Stomach (tissue), 4 donors: ENCODE results near the gene ERVFRD-1.

Experiments used
- CTCF ChIP-seq, 7 experiments: fragments of 450-650 bp in 4 of 7; fragments of 200-600 bp in 3 of 7; sonication (generic) in 3 of 7; IDR thresholded peaks; one replicate each; pipeline ENCODE4 v1.5.1; 2016 to 2019; ENCODE audit warnings: antibody characterized with exemption in 7 of 7, control low read depth in 2 of 7, mild to moderate bottlenecking in 1 of 7
- POLR2AphosphoS5 ChIP-seq, 3 donors: sonication (generic); formaldehyde crosslinking; IDR thresholded peaks; one replicate each; pipeline ENCODE4 v1.6.1; 2016; ENCODE audit warnings: antibody characterized with exemption in 3 of 3

DNA sequence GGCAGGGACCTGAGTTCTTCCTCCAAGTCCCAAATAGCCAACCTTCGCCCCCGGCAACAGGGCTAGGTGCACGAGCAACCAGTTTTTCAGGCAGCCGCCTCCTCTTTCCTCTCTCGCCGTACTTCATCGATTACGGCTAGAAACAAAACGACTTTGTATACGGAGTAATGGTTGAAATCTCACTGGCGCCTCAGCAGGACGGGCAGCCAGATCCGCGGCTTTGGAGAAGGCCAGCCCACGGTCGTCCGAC, 18.2 kb downstream of the ERVFRD-1 start:
- no peak for TF ChIP-seq CTCF (IDR thresholded peaks at IDR 0.05)
- TF ChIP-seq POLR2AphosphoS5 (IDR thresholded peaks at IDR 0.05), result no peak
